HepG2 (cell line): ENCODE data around the gene WDR13. TPM values are rescaled to one million over a fixed set of nuclear protein-coding genes. Genes with fewer than 3 reads are reported as not detected.

Experiments
- ARHGAP35 ChIP-seq: sonication (generic); formaldehyde crosslinking; IDR thresholded peaks from 2 replicates; pipeline ENCODE4 v1.9.0; 2022; ENCODE audit warnings: mild to moderate bottlenecking, inconsistent platforms, moderate library complexity, missing genetic modification reagents, borderline replicate concordance
- ASH2L ChIP-seq: fragments of 300-600, 200-600 bp; sonication (generic); IDR thresholded peaks from 2 replicates; pipeline ENCODE4 v1.7.0; 2017; ENCODE audit warnings: low read depth, mild to moderate bottlenecking, moderate library complexity, mixed read lengths, low read length; ENCODE audit not compliant: insufficient read length
- CAMTA2 ChIP-seq: sonication (generic); formaldehyde crosslinking; IDR thresholded peaks from 2 replicates; pipeline ENCODE4 v1.4.0; 2020; ENCODE audit warnings: mild to moderate bottlenecking, missing genetic modification reagents, borderline replicate concordance
- CCDC6 ChIP-seq: sonication (generic); formaldehyde crosslinking; IDR thresholded peaks from 2 replicates; pipeline ENCODE4 v1.8.1; 2022; ENCODE audit warnings: mild to moderate bottlenecking, missing genetic modification reagents, moderate library complexity
- DNMT3B ChIP-seq: conservative IDR thresholded peaks from 2 replicates; pipeline ENCODE4 v1.6.1; 2016; ENCODE audit warnings: missing biosample characterization, control low read depth
- ETV5 ChIP-seq: IDR thresholded peaks from 2 replicates; pipeline ENCODE4 v1.6.1; 2018; ENCODE audit warnings: missing biosample characterization, missing genetic modification reagents, inconsistent platforms, borderline replicate concordance
- FOXO1 ChIP-seq: sonication (generic); formaldehyde crosslinking; IDR thresholded peaks from 2 replicates; pipeline ENCODE4 v1.4.0; 2020; ENCODE audit warnings: missing genetic modification reagents
- HBP1 ChIP-seq: IDR thresholded peaks from 2 replicates; pipeline ENCODE4 v1.6.1; 2016; ENCODE audit warnings: low read depth, control low read depth
- HDAC1 ChIP-seq: sonication (generic); formaldehyde crosslinking; IDR thresholded peaks from 2 replicates; pipeline ENCODE4 v1.5.1; 2020; ENCODE audit warnings: mild to moderate bottlenecking, missing genetic modification reagents
- MYNN ChIP-seq: sonication (generic); formaldehyde crosslinking; IDR thresholded peaks from 2 replicates; pipeline ENCODE4 v1.4.0; 2020; ENCODE audit warnings: mild to moderate bottlenecking, low read depth, missing genetic modification reagents
- NCOA1 ChIP-seq: sonication (generic); formaldehyde crosslinking; IDR thresholded peaks from 2 replicates; pipeline ENCODE4 v1.9.0; 2021; ENCODE audit warnings: missing genetic modification reagents
- PHF5A ChIP-seq: IDR thresholded peaks from one replicate; pipeline ENCODE4 v1.6.1; 2018; ENCODE audit warnings: low read depth, missing genetic modification reagents; ENCODE audit not compliant: unreplicated experiment
- PHF8 ChIP-seq: sonication (generic); formaldehyde crosslinking; IDR thresholded peaks from 2 replicates; pipeline ENCODE4 v1.5.0; 2020; ENCODE audit warnings: missing genetic modification reagents
- POGK ChIP-seq: sonication (generic); formaldehyde crosslinking; conservative IDR thresholded peaks from 2 replicates; pipeline ENCODE4 v1.8.0; 2022; ENCODE audit warnings: mild to moderate bottlenecking, moderate library complexity, missing genetic modification reagents
- POLR2G ChIP-seq: fragments of 200-400 bp; formaldehyde crosslinking; IDR thresholded peaks from 2 replicates; pipeline ENCODE4 v1.6.1; 2018; ENCODE audit warnings: mild to moderate bottlenecking, low read depth, low read length, moderate library complexity
- RFX5 ChIP-seq: IDR thresholded peaks from 2 replicates; pipeline ENCODE4 v1.6.1; 2011; ENCODE audit warnings: low read depth, low read length, improper control_type of control experiment
- ZFAT ChIP-seq: sonication (generic); formaldehyde crosslinking; conservative IDR thresholded peaks from 2 replicates; pipeline ENCODE4 v1.8.1; 2023; ENCODE audit warnings: missing genetic modification reagents, inconsistent platforms
- ZFP36L2 ChIP-seq: sonication (generic); formaldehyde crosslinking; IDR thresholded peaks from 2 replicates; pipeline ENCODE4 v1.4.0; 2020; ENCODE audit warnings: missing genetic modification reagents
- ZIK1 ChIP-seq: sonication (generic); formaldehyde crosslinking; IDR thresholded peaks from 2 replicates; pipeline ENCODE4 v1.5.0; 2020; ENCODE audit warnings: mild to moderate bottlenecking, low read depth, missing genetic modification reagents, borderline replicate concordance
- ZNF597 ChIP-seq: sonication (generic); formaldehyde crosslinking; IDR thresholded peaks from 2 replicates; pipeline ENCODE4 v1.5.0; 2020; ENCODE audit warnings: missing genetic modification reagents
- ZNF772 ChIP-seq: sonication (generic); formaldehyde crosslinking; IDR thresholded peaks from 2 replicates; pipeline ENCODE4 v1.5.0; 2020; ENCODE audit warnings: mild to moderate bottlenecking, missing genetic modification reagents
- polyA plus RNA-seq, 8 experiments: library from polyadenylated mRNA; depleted of rRNA in 3 of 8; stranded (reverse) in 7 of 8; unstranded in 1 of 8; fragments of >200 nt; fragmentation: Illumina TruSeq in 4 of 8; extraction: Trizol in 4 of 8; gene quantifications; 2 replicates each; pipeline versions ENCODE4 v1.2.1 to v1.2.3, GENCODE V29; 2011 to 2016; ENCODE audit warnings: low read depth in 4 of 8, missing spikeins in 1 of 8, mixed read lengths in 1 of 8; ENCODE audit not compliant: insufficient read depth in 1 of 8
- total RNA-seq, 5 experiments: library from RNA; depleted of rRNA; stranded (reverse); fragments of >200 nt; fragmentation: Illumina TruSeq; extraction: Trizol; gene quantifications; 2 replicates each; pipeline ENCODE4 v1.2.3, GENCODE V29; 2016; ENCODE audit warnings: low read depth in 1 of 5
- TF ChIP-seq, protein P1 (sequence below): fragments of 450-650 bp; IDR thresholded peaks from 2 replicates; pipeline ENCODE4 v1.6.1; 2017; ENCODE audit warnings: mild to moderate bottlenecking

The WDR13 gene
- total and polyA plus RNA-seq, 2 of the 13 experiments (the other 11 are each of a cell fraction or from before 2014, with no cell fraction given): 28.7 to 37.1 TPM

GRCh38 chrX:48574270-48575266 lies 22.7 kb upstream of the WDR13 start, which contains the start of gene RBM3 (continued):
- TF ChIP-seq POGK (CRISPR knock-in tag) (peak; percentile 79; the same call in 1 of the 2 replicates), NCOA1 (no peak), POLR2G (peak; percentile 89), CCDC6 (0 out of 2 replicates have a peak, but pooled peaks have one; percentile 19), ZFP36L2 (no peak), ASH2L (peak; percentile 51), ZFAT (no peak), ZIK1 (CRISPR knock-in tag) (no peak), CAMTA2 (CRISPR knock-in tag) (no peak), RFX5 (no peak), FOXO1 (CRISPR knock-in tag) (no peak), HBP1 (CRISPR knock-in tag) (no peak), ZNF597 (CRISPR knock-in tag) (no peak), ZNF772 (CRISPR knock-in tag) (no peak), PHF8 (peak; percentile 79), PHF5A (CRISPR knock-in tag) (no peak), ARHGAP35 (CRISPR knock-in tag) (0 out of 2 replicates have a peak, but pooled peaks have one; percentile 32), MYNN (no peak), HDAC1 (CRISPR knock-in tag) (peak; percentile 44), DNMT3B (no peak), ETV5 (CRISPR knock-in tag) (peak; percentile 48; the same call in 1 of the 2 replicates)
- TF ChIP-seq, protein P1, sequence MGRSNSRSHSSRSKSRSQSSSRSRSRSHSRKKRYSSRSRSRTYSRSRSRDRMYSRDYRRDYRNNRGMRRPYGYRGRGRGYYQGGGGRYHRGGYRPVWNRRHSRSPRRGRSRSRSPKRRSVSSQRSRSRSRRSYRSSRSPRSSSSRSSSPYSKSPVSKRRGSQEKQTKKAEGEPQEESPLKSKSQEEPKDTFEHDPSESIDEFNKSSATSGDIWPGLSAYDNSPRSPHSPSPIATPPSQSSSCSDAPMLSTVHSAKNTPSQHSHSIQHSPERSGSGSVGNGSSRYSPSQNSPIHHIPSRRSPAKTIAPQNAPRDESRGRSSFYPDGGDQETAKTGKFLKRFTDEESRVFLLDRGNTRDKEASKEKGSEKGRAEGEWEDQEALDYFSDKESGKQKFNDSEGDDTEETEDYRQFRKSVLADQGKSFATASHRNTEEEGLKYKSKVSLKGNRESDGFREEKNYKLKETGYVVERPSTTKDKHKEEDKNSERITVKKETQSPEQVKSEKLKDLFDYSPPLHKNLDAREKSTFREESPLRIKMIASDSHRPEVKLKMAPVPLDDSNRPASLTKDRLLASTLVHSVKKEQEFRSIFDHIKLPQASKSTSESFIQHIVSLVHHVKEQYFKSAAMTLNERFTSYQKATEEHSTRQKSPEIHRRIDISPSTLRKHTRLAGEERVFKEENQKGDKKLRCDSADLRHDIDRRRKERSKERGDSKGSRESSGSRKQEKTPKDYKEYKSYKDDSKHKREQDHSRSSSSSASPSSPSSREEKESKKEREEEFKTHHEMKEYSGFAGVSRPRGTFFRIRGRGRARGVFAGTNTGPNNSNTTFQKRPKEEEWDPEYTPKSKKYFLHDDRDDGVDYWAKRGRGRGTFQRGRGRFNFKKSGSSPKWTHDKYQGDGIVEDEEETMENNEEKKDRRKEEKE: no peak
